Measurements from ENCODE around the gene F8. TPM values are rescaled to one million over a fixed set of nuclear protein-coding genes. Genes with fewer than 3 reads are reported as not detected.

F8 gene
- total and polyA plus RNA-seq, 10 of the 15 experiments (the other 5 are each of a cell fraction or from before 2014, with no cell fraction given), result 3.0 to 8.1 (median 5.1) TPM

GRCh38 chrX:155070975-155071693 is 48.6 kb upstream of the F8 start, which contains the start of the genes BRCC3, CMC4 and MTCP1 (continued):
- TF ChIP-seq EGR1 (IDR thresholded peaks at IDR 0.05; ENCODE audit: borderline replicate concordance in 1 of 2, low read depth in 2 of 2, low read length in 2 of 2), result peak in 1 of 2 experiments; percentile 92; a peak in 2 of 3 replicates
- 0 out of 2 replicates have a peak, but pooled peaks have one; percentile 10 for TF ChIP-seq BACH1 (IDR thresholded peaks at IDR 0.05; ENCODE audit: borderline replicate concordance)
- 0 out of 2 replicates have a peak, but pooled peaks have one; percentile 30 for TF ChIP-seq NKRF (conservative IDR thresholded peaks at IDR 0.05)
- no peak for TF ChIP-seq E2F8 (IDR thresholded peaks at IDR 0.05; ENCODE audit: low read depth, partially characterized antibody)
- TF ChIP-seq MEF2A (IDR thresholded peaks at IDR 0.05; ENCODE audit: insufficient read depth, low read depth, low read length), result no peak
- TF ChIP-seq POLR2A (IDR thresholded peaks at IDR 0.05; ENCODE audit: low read depth, low read length), result peak; percentile 97
- no peak for TF ChIP-seq NFYB (IDR thresholded peaks at IDR 0.05; ENCODE audit: insufficient read depth, low read depth, low read length)
- TF ChIP-seq MEF2B (IDR thresholded peaks at IDR 0.05; ENCODE audit: partially characterized antibody, poor library complexity, severe bottlenecking), result no peak
- TF ChIP-seq YY1 (IDR thresholded peaks at IDR 0.05; ENCODE audit: low read depth, low read length), result peak; percentile 93
- no peak for TF ChIP-seq ETV6 (conservative IDR thresholded peaks at IDR 0.05 in 1 of 2, IDR thresholded peaks at IDR 0.05 in 1 of 2; ENCODE audit: borderline replicate concordance in 1 of 2, low read depth in 1 of 2)
- no peak for TF ChIP-seq FOS (IDR thresholded peaks at IDR 0.05; ENCODE audit: borderline replicate concordance, extremely low read depth, insufficient read length)
- TF ChIP-seq TCF3 (IDR thresholded peaks at IDR 0.05; ENCODE audit: borderline replicate concordance, insufficient read depth, low read depth, low read length), result 0 out of 2 replicates have a peak, but pooled peaks have one; percentile 7
- TF ChIP-seq ZNF687 (IDR thresholded peaks at IDR 0.05), result 0 out of 2 replicates have a peak, but pooled peaks have one; percentile 27
- TF ChIP-seq GATAD2B (conservative IDR thresholded peaks at IDR 0.05; ENCODE audit: low read depth), result no peak
- TF ChIP-seq IRF5 (IDR thresholded peaks at IDR 0.05; ENCODE audit: borderline replicate concordance), result no peak
- no peak for TF ChIP-seq SPI1 (IDR thresholded peaks at IDR 0.05; ENCODE audit: borderline replicate concordance, insufficient read depth, low read depth, low read length)
- no peak for TF ChIP-seq CBFB (IDR thresholded peaks at IDR 0.05; ENCODE audit: low read depth)
- TF ChIP-seq POLR2AphosphoS5 (IDR thresholded peaks at IDR 0.05; ENCODE audit: low read length), result peak; percentile 64; the same call in 1 of the 2 replicates
